Measurements from ENCODE around the gene CEP85.
A peak's percentile ranks its signal among the peaks of the same experiment; 100 is the strongest.
"Not testable (repeated sequence)": the region's sequence is repeated elsewhere in the genome, so short reads cannot be mapped to it uniquely, and the experiment has no call there.

Gene CEP85

DNA sequence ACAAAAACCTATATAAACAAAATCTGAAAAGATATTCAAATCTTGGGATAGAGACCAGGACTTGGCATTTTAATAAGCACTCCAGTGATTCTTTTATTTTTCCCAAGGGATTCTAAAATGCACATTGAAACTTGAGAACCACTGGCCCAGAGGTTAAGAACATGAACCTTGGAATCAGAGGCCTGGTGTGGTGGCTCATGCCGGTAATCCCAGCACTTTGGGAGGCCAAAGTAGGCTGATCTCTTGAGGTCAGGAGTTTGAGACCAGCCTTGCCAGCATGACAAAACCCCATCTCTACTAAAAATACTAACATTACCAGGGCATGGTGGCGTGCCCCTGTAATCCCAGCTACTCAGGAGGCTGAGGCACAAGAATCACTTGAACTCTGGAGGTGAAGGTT, 12.9 kb upstream of the CEP85 start:
- no peak for DNase-seq (ENCODE audit: low read depth)

DNA sequence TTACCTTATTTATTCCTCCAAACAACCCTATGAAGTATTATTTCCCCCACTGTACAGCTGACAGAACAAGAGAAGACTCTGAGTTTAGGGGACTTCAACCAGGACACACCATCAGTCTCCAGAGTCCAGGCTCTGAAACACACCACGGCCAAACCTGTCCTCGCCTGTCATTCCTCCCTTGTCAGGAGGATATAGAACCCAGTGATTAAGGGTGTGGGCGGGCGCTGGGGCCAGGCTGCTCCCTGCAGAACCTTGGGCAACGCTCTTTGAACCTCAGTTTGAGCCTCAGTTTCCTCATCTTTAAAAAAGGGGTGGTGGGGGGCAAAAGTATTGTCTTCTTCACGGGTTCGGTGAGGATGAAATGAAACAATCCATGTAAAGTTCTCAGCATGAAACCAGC, 9.4 kb upstream of the CEP85 start:
- no peak for DNase-seq (ENCODE audit: low read depth)

DNA sequence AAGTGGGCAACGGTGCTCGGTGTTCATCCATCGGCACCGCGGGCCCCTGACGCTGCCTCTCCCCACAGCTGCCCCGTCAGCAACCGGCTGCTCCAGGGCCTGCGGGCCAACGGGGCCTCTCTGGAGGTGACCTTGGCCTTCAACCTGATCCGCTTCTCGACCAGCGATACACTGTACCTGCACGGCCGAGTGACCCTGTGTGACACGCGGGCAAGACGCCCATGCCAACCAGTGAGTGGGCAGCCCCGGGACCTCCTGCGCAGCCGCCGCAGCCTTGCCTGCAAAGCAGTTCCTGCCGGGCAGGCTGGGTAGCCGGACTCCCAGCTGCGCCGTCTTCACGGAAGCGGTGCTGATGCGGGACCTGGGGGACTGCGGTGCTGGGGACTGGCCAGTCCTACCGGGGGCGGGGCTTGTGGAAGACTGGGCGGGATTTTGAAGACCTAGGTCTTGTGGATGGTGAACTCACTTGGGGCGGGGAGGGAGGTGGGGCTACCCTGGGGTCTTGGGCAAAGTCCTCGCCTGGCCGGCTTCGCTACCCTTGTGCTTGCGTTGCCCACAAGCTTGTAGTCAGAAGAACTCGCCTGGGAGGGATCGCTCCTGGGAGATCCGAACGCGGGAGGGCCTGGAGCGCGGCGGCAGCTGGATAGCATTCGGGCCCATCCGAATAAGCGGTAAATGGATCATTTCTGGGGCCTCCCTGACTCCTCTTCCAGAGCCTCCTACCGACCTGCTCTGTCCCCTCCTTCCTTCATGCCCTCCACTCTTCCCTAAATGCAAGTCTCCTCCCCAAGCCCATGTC, 8.8 kb upstream of the CEP85 start:
- peak; percentile 30 for DNase-seq (ENCODE audit: low read depth)

DNA sequence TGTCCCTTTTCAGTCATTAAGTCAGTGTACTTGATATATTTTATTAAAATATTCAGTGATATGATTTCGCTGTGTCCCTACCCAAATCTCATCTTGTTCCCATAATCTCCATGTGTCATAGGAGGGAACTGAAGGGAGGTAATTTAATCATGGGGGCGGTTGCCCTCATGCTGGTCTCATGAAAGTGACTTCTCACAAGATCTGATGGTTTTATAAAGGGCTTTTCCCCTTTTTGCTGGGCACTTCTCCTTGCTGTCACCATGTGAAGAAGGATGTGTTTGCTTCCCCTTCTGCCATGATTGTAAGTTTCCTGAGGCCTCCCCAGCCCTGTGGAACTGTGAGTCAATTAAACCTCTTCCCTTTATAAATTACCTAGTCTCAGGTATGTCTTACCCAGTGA, 3.3 kb upstream of the CEP85 start:
- DNase-seq (ENCODE audit: low read depth), result not testable (repeated sequence)

DNA sequence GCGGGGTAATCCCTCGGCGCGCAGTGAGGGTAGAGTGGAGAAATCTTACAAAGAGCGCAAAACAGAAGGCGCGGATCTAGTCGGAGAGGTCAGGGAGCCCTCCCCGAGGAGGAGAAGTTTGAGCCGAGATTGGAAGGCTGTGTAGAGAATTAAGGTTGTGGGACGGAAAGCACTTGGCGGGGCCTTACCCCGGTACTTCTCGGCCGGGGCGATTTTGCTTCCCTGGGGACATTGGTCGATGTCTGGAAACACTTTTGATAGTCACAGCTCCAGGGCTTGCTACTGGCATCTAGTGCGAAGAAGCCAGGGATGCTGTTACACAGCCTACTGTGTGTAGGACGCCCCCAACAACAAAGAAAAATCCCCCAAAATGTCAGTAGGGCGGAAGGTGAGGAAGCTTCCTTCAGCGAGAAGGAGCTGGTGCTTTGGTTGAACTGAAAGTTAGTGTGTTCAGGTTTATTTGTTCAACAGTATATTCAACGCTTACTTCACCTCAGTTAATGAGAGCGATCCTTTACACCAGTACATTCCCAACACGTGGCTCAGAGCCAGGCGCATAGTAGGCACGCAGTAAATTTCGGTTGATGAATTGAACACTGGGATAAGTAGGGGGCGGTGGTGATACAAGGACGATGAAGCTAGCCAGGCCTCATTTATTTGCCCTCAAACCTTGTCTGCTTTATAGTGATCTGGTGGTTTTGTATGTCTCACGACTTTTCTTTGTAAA, 807 bp downstream of the CEP85 start:
- DNase-seq (ENCODE audit: low read depth), result peak; percentile 27

DNA sequence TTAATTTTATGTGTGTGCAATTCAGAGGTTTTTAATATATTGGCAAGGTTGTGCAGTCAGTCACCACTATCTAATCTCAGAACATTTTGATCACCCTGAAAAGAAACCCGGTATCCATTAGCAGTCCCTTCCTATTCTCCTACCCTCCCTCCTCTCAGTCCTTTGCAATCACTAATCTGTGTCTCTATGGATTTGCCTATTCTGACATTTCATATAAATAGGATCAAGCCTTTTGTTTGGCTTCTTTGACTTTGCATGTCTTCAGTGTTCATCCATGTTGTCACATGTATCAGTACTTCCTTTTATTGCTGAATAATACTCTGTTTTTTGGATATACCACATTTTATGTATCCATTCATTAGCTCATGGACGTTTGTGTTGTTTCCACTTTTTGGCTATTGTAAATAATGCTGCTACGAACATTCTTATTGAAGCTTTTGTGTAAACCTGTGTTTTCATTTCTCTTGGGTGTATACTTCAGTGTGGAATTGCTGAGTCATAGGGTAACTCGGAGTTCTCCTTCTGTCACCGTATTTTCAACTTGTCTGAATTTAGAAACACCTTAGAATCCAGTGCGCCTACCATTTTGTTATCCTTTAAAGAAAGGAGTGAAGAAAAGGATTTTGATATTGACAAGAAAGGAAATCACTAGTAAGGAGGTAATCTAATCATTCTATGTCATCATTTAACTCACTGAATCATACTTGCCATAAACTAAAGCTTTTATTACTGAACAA, 3.4 kb downstream of the CEP85 start:
- DNase-seq (ENCODE audit: low read depth), result peak; percentile 27

DNA sequence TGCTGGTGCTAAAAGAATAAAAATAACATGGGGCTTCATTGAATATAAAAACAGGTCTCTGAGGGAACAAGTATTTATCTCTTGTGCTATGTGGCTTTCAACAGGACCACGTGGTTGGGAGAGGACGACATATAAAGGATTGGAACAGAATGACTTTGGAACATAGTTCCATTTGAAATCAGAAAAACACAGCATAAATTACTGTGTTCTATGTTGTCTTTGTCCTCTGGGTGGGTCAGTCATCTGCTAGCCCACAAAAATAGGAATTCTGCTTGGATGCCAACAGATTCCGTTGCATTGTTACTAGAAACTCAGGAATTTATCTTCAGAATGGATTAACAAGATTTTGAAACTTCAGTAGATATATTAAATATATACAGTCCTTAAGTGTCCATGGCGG, 5.9 kb downstream of the CEP85 start:
- DNase-seq (ENCODE audit: low read depth), result peak; percentile 38

DNA sequence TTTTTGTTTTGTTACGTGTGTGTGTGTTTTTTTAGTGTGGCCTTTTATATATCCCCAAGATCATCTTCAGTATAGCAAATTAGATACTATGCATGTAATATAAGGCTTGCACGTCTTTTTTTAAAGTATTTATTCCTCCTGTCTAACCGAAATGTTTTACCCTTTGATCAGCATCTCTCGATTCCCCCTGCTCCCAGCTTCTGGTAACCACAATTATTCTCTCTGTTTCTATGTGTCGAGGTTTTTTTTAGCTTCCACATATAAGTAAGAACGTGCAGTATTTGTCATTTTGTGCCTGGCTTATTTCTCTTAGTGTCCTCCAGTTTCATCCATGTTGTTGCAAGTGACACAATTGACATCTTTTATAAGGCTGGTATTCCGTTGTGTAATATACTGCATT, 18.7 kb downstream of the CEP85 start:
- DNase-seq (ENCODE audit: low read depth), result no peak

DNA sequence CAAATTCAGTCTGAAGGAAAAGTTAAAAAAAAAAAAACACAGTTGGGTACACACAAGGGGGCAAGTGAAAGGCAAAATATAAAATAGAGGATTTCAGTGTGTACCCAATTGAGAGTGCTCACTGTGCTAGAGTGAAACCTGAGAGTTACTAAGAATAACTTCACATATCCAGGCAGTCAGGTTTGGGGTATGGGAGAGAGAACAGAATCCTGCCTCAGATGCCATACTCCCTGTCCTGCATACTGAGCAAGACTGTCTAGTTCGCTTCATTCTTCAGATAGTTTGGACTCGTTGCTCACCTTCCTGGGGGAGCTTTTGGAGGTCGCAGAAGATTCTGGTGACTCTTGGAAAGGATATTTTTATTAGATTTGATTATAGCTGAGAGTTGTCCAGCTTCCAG, 20.4 kb downstream of the CEP85 start:
- no peak for DNase-seq (ENCODE audit: low read depth)

DNA sequence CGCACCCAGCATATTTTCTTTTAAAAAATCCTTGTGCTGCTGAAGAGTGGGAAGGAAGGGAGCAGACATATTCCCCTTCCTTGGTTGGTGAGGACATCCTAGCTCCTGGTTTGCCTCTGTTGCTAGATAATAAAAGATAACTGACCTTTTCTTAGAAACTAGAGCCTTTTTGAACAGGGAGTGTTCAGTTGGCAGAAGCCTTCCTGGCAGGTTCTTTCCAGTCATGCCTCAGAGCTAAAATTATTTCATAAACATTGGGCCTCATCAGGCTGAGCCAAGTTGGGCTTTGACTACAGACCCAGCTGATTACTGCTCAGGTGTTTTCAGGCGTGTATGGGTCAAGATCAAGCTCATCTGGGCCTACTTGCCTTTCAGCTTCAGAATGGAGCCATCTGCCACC, 23.2 kb downstream of the CEP85 start:
- DNase-seq (ENCODE audit: low read depth), result no peak

DNA sequence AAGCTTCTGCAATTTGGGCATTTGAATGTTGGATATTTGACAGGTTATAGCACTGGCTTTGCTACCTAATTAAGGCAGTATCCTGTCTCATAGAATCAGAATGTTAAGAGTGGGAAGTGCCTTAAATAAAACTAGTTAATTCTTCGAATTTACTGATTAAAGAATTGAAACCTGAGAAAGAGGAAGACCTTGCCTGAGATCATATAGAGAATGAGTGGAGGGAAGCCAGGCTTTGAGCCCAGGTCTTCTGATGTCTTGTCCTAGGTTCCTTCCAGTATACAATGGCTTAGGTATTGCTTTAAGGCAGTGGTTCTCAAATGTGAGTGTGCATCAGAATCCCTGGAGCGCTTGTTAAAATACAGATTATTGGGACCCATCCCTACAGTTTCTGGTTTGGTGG, 25.0 kb downstream of the CEP85 start:
- no peak for DNase-seq (ENCODE audit: low read depth)

DNA sequence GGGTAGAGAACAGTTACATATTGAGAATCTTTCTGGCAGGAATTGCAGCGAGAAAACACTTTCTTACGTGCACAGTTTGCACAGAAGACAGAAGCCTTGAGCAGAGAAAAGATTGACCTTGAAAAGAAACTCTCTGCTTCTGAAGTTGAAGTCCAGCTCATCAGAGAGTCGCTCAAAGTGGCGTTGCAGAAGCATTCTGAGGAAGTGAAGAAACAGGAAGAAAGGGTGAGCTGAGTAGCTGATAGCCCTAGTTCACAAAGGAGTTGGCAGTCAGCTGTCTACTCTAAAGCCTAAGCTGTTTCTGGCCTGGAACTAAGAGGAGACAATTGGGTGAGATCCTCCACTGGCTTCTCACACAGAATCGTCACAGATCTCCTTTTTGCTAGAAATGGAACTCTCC, 25.6 kb downstream of the CEP85 start:
- no peak for DNase-seq (ENCODE audit: low read depth)

DNA sequence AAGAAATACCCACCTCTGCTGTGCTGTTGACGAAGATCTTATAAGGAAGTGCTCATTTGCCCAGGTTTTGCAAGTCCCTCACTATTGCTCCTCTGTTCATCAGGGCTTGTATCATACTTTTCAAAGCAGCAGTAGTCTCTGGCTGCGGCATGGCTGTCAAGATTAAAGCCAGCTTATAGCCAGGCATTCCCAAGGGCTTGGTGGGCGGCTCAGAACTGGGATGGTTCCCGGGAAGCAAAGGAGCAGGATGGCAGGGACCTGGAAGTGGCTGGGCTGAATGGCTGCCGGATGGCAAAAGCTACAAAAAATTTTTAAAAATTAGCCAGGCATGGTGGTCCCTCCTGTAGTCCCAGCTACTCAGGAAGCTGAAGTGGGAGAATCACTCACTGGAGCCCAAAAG, 29.2 kb downstream of the CEP85 start:
- DNase-seq (ENCODE audit: low read depth), result no peak

DNA sequence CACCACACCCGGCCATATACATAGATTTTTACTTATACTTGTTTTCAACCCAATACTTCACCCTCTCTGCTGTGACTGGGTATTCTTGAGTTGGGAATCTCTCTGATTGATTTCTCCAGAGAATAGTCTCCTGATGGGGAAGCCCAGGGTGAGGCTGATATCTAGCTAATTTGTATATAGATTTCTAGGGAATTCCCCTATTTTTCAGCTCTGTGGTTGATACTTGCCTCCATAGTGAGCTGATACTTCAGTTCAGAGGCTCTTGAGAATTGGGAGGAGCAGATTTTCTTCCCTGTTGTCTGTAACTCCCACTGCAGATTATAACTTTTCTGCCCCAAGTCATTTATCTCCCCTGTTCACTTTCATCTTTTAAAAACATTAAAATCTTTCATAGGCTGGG, 31.4 kb downstream of the CEP85 start:
- DNase-seq (ENCODE audit: low read depth), result no peak

DNA sequence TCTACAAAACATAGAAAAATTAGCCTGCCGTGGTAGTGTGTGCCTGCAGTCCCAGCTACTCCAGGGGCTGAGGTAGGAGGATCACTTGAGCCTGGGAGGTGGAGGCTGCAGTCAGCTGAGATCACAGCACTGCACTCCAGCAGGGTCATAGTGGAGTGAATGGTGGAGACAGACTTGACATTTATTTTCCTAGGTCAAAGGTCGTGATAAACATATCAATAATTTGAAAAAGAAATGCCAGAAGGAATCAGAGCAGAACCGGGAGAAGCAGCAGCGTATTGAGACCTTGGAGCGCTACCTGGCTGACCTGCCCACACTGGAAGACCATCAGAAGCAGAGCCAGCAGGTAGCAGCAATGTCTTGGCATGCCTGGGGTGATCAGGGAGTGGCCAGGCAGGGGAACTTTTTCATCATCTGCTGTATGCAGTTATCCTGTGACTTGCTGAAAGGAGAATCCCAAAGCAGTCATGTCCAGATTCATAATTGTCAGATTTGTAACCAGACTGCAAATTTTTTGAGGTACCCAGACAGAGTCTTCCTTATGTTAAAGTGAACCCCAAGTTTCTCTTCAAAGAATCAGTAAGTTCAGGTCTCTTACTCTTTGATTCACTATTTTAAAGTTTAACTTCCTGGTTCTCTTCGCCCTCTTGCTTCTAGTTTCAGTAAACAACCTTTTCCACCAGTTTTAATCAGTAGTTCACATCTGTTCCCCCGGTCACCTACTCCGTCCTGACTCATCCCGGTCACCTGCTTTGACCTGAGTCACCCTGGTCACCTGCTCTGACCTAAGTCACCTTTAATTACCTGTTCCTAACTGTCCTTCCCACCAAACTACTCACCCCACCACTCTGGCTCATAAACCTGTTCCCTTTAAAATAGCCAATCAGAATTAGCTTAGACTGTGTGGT, 34.5 kb downstream of the CEP85 start:
- DNase-seq (ENCODE audit: low read depth), result no peak

DNA sequence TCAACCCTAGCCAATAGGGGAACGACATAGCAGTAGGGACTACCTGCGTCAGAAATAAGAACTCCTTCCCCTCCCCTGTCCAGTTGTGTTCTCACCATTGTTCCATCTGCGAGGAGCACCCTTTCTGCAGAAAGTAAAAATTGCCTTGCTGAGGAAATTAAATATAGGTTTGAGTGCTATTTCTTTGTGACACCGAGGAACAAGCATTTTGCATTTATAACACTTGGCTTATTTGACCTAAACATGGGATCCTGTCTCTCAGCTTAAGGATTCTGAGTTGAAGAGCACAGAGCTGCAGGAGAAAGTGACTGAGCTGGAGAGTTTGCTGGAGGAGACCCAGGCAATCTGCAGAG, 35.2 kb downstream of the CEP85 start:
- no peak for DNase-seq (ENCODE audit: low read depth)

DNA sequence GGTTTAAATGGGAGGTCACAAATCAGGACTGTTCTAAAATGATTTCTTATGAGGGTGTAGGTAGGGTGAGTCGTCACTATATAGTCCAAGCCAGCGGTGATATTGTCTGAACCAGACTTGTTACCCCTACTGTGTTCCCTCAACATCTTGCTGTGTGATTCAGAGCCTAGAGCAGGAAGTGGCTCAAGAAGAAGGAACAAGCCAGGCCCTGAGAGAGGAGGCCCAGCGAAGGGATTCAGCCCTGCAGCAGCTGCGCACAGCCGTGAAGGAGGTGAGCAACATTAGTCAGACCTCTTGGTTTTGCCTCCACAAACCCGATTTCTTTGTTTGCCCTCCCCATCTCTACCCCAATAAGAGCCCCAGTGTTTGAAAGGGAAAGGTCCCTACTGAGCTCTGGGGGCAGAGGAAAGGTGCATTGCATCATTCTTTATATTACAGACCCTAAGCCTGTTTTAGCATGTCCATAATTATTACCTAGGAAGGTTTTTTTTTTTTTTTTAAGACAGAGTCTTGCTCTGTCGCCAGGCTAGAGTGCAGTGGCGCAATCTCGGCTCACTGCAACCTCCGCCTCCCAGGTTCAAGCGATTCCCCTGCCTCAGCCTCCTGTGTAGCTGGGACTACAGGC, 40.9 kb downstream of the CEP85 start:
- peak; percentile 72 for DNase-seq (ENCODE audit: low read depth)

DNA sequence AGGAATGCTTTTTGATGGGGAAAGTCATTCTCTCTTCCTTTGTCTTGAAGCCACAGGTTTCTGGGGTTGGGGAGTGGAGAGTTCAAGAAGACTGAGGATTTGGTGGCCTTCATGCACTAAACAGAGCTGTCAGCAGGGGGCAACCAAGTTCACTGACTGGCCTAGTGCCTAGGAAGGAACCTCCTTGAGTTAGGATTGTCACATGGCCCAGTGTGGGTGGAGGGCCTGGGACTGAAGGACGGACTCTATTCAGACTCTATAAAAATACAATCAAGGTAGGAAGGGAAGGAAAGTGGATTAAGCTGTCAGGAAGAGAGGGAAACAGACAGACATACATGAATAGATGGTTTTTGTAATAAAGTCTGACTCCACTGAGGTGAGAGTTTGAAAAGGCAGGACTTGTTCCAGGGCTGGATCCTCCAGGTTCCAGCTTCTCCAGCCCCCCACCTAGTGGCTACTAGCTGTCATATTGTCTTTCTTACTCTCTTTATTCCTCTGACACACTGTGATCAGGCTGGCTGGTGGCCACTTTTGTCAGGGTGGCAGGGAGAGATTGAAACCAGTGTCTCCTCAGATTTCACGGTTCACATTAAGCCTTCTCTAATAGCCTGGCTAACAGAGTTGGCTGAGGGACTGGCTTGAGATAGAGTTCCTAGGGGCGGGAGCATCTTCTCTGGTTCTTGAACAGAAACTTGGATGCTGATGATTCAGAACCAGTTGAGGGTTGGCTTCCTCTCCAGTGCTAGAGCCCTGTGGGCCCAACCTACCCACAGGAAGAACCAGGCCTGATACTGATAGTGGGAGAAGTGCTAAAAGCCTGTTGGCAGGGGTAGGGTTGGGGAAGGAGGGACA, 41.8 kb downstream of the CEP85 start:
- DNase-seq (ENCODE audit: low read depth), result peak; percentile 98

DNA sequence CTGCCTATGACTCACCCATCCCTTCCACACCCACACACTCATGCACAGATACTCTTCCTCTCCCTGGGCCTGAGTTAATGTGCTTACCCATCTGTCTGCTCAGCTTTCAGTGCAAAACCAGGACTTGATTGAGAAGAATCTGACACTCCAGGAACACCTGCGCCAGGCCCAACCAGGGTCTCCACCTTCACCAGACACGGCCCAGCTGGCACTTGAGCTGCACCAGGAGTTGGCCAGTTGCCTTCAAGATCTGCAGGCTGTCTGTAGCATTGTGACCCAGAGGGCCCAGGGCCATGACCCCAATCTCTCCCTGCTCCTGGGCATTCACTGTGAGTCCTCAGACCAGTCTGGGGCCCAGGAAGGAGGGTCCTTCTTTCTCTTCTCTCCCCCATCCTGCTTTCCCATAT, 42.4 kb downstream of the CEP85 start:
- no peak for DNase-seq (ENCODE audit: low read depth)

DNA sequence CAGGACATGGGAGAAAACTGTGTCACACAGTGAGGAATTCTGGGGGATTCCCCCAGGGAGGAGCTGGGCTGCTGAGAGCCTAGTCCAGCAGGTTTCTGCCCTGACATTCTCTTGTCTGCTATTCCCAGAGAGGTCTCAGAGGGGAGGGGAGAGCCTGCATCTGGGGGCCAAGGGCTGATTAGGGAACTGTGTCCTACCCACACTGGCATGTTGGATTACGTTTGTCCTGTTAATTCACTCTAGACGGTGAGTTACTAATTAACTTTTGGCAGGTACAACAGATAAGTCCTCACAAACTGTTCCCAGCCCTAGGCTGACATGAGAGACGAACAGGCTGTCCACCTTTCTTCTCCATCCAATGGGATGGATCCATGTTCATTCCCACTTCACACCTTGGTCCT, 43.3 kb downstream of the CEP85 start:
- DNase-seq (ENCODE audit: low read depth), result no peak

DNA sequence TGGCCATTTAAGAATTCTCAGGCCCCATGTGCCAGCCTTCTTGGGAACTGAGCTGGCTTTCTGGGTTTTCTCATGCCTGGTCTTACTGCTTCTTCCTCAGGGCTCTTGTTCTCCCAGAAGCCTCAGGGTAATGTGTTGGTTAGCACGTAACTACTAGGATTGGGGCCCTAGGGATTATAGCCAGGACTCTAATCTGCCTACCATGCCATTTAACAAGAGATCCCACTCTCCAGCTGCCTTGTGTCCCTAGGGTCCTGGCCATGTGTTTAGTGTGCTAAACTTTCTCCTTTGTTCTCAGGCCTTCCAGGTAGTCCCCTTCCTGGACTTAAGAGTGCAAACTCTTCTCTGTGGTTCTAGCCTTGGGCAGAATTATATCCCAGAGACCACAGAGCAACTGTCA, 43.7 kb downstream of the CEP85 start:
- no peak for DNase-seq (ENCODE audit: low read depth)
